NB4 (cell line): ENCODE data around the gene GCK.

Source experiments
- DNase-seq: peaks from one replicate; pipeline ENCODE4 v3.0.0; 2010; ENCODE audit warnings: low read depth
- H3K4me3 ChIP-seq: one replicate; pipeline ENCODE4 v1.5.1; 2011; ENCODE audit warnings: mild to moderate bottlenecking, low read depth, low read length, moderate library complexity
- CTCF ChIP-seq: IDR thresholded peaks from one replicate; pipeline ENCODE4 v1.5.1; 2012; ENCODE audit warnings: low read depth, low read length
- MAX ChIP-seq: IDR thresholded peaks from 2 replicates; pipeline ENCODE4 v1.6.1; 2011; ENCODE audit warnings: low read depth, low read length
- MYC ChIP-seq: IDR thresholded peaks from 2 replicates; pipeline ENCODE4 v1.6.1; 2011; ENCODE audit warnings: low read depth, low read length
- POLR2A ChIP-seq: IDR thresholded peaks from 2 replicates; pipeline ENCODE4 v1.6.1; 2011; ENCODE audit warnings: mild to moderate bottlenecking; ENCODE audit not compliant: insufficient read length; ENCODE audit errors: extremely low read depth

GCK gene

GRCh38 chr7:44213206-44213876 lies 24.1 kb upstream of the GCK start:
- DNase-seq, result no peak
- no peak overlapping the region for H3K4me3 ChIP-seq
- no peak for TF ChIP-seq MYC
- no peak for TF ChIP-seq MAX
- TF ChIP-seq POLR2A, result no peak
- TF ChIP-seq CTCF, result no peak

- no peak for DNase-seq
- TF ChIP-seq MAX (no peak), MYC (no peak), POLR2A (no peak)
- no peak overlapping the region for H3K4me3 ChIP-seq
These were observed 23.4 kb upstream of the GCK start for GRCh38 chr7:44212581-44213184.

GRCh38 chr7:44212018-44212417 lies 22.8 kb upstream of the GCK start:
- TF ChIP-seq CTCF, result no peak
- TF ChIP-seq POLR2A, result no peak
- TF ChIP-seq MYC, result no peak
- no peak for TF ChIP-seq MAX
- no peak overlapping the region for H3K4me3 ChIP-seq
- DNase-seq, result no peak

- no peak for DNase-seq
- TF ChIP-seq CTCF (no peak), MYC (no peak), POLR2A (no peak), MAX (no peak)
- H3K4me3 ChIP-seq, result no peak overlapping the region
These were observed 22.0 kb upstream of the GCK start for GRCh38 chr7:44211126-44211675.

- DNase-seq, result no peak
- no peak for TF ChIP-seq MAX
- TF ChIP-seq POLR2A, result no peak
- no peak for TF ChIP-seq CTCF
- TF ChIP-seq MYC, result no peak
- no peak overlapping the region for H3K4me3 ChIP-seq
These were observed 20.9 kb upstream of the GCK start for GRCh38 chr7:44210107-44210506.

- no peak for DNase-seq
- TF ChIP-seq MAX, result no peak
- no peak for TF ChIP-seq CTCF
- TF ChIP-seq POLR2A, result no peak
- TF ChIP-seq MYC, result no peak
- no peak overlapping the region for H3K4me3 ChIP-seq
These were observed 18.8 kb upstream of the GCK start for GRCh38 chr7:44208085-44208484.
